ENCODE results near the gene ECI2. TPM values are rescaled to one million over a fixed set of nuclear protein-coding genes. Genes with fewer than 3 reads are reported as not detected.
A peak's percentile ranks its signal among the peaks of the same experiment; 100 is the strongest.

The ECI2 gene, protein sequence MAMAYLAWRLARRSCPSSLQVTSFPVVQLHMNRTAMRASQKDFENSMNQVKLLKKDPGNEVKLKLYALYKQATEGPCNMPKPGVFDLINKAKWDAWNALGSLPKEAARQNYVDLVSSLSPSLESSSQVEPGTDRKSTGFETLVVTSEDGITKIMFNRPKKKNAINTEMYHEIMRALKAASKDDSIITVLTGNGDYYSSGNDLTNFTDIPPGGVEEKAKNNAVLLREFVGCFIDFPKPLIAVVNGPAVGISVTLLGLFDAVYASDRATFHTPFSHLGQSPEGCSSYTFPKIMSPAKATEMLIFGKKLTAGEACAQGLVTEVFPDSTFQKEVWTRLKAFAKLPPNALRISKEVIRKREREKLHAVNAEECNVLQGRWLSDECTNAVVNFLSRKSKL
- total RNA-seq (10 to 100 TPM; 19.9 to 69.0 (median 28.4) TPM), polyA plus RNA-seq (10 to 100 TPM; 72.1 to 94.4 TPM), total RNA-seq (38.5 reads per million, percentile 65 among the genes with 10 or more reads in this experiment)

DNA sequence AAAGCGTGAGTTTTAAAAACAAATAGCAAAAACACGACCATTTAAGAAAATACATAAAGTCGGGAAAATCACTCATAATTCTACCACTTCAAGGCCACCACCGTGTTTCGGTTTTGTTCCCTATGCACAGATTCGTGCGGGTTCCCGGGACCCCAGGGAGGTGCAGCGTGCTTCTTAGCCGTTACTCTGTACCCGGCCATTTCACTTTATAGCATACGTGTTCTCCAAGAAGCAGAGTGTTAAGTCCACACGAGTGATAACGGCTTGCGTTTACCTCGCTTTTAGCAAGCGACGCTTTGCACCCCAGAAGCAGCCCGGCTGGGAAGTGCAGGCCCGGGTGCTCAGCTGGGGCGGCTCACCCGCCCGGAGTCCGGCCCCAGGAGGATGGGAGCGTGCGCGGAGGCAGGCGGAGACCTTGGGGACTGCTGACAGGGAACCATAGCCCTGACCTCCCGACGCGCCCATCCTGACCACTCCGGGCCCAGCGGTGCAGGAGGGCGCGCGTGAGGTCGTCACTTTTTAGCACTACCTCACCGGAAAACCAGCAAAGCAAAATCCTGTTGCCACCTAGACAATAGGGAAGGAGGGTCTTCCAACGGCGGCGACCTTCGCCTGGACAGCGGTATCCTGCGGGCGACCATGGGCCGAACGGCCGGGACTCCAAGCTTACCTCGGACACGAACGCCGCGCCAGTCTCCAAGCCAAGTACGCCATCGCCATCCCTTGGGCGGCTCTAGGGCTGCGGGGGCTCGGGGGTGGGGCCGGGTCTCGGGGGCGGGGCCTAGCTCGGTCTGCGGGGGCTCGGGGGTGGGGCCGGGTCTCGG lies at the start of gene ECI2:
TSS of gene ECI2 (minus strand) at position 735 of the 824 bp plus-strand sequence. CDS start at position 720, 15 bp downstream.
- Histone ChIP-seq H3K4me1 (ENCODE audit: control insufficient read depth in 2 of 2, insufficient read depth in 2 of 2, low read length in 2 of 2) (peaks cover 10 to 14% of the 10 kb centered on the region in 2 donors), H3K36me3 (ENCODE audit: control insufficient read depth in 2 of 3, insufficient read depth in 3 of 3, low read length in 3 of 3) (peaks cover 3 to 33% (median 4%) of the 10 kb centered on the region in 3 experiments), H3K27ac (ENCODE audit: low read depth, low read length) (peak within 1 kb of the TSS; percentile 90), H3K4me3 (ENCODE audit: low read length) (peak within 1 kb of the TSS; percentile 73), H3K27me3 (ENCODE audit: control insufficient read depth in 2 of 2, insufficient read depth in 2 of 2, low read length in 2 of 2) (no peaks in the 10 kb centered on the region), H3K9me3 (ENCODE audit: control insufficient read depth in 2 of 3, low read length in 3 of 3) (no peaks in the 10 kb centered on the region)
- Mint-ChIP-seq H3K27me3 (no peaks in the 10 kb centered on the region), H3K36me3 (peaks cover 13 to 28% (median 26%) of the 10 kb centered on the region in 5 donors), H3K9me3 (peaks cover 0 to 10% (median 0%) of the 10 kb centered on the region in 11 donors), H3K4me1 (peaks cover 20 to 52% (median 37%) of the 10 kb centered on the region in 7 donors), H3K4me3 (peak within 1 kb of the TSS; percentile 83 to 94 (median 89)), H3K27ac (peak within 1 kb of the TSS; percentile 82 to 95 (median 88))
- intact Hi-C loops (cut with micrococcal nuclease) = loop anchor here (1.0 to 10.0 kb wide), 24 partner anchors 21 to 1890 kb away; partner anchors contain the start of genes FAM50B (in 2 of the 2), GMDS (in 2 of the 2), RIPK1 (in 2 of the 2) and WRNIP1 (in 2 of the 2)
- ChIA-PET POLR2A (interaction anchor here (0.6 to 4.0 kb wide), 8 partner anchors 16 to 124 kb away, joined by 3 to 26 read pairs (median 3); a partner anchor contains a TSS), CTCF (interaction anchor here (1.3 to 2.5 kb wide), 2 partner anchors 8 to 113 kb away, joined by 5 to 12 read pairs; a partner anchor contains a TSS)
- DNase-seq = peak in 6 of 9 donors; percentile 47 to 74 (median 62)
- peak; percentile 24 for ATAC-seq

DNA sequence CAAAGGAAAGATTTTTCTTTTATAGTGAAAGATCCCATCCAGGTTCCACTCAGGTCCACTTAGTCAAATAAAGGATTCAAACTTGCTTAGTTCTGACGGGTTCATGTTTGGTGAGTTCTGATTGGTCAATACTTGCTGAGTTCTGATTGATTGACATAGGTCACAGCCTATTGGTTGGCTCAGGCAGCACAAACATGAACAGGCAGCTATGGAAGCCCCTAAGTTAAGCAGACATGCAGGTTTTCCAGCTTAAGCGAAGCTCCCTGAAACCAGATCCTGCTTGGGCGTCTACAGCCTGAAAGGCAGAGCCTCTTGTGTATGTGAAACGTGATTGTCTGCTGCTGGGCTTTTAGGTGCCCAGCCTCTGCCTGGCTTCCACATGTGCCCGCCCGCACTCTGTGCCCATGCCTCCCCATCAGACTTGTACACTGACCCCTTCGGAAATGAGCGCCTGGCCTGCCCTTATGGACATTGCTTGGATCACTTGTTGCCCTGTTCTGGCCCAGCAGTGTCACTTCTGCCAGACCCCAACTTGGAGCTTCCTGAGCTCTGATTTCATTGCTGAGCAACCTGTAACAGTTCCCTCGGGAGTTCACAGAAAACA lies 45.4 kb upstream of the ECI2 start:
- ChIA-PET CTCF (no interaction called here), POLR2A (no interaction called here)
- H3K27me3 ChIP-seq (ENCODE audit: control insufficient read depth in 2 of 2, insufficient read depth in 2 of 2, low read length in 2 of 2) = no peaks in the 10 kb centered on the region
- peaks cover 4 to 15% (median 9%) of the 10 kb centered on the region in 5 donors for H3K27me3 Mint-ChIP-seq
- H3K36me3 ChIP-seq (ENCODE audit: control insufficient read depth in 2 of 3, insufficient read depth in 3 of 3, low read length in 3 of 3) = no peaks in the 10 kb centered on the region
- no peak overlapping the region for H3K27ac Mint-ChIP-seq
- intact Hi-C loops (cut with micrococcal nuclease) = no loop called here
- peaks cover 0 to 6% (median 0%) of the 10 kb centered on the region in 11 donors for H3K9me3 Mint-ChIP-seq
- no peak overlapping the region for H3K27ac ChIP-seq (ENCODE audit: low read depth, low read length)
- peaks cover 0 to 6% (median 0%) of the 10 kb centered on the region in 7 donors for H3K4me1 Mint-ChIP-seq
- H3K4me1 ChIP-seq (ENCODE audit: control insufficient read depth in 2 of 2, insufficient read depth in 2 of 2, low read length in 2 of 2) = no peaks in the 10 kb centered on the region
- ATAC-seq (no peak), DNase-seq (no peak)
- H3K4me3 ChIP-seq (ENCODE audit: low read length) = no peak overlapping the region
- no peak overlapping the region for H3K4me3 Mint-ChIP-seq
- H3K9me3 ChIP-seq (ENCODE audit: control insufficient read depth in 2 of 3, low read length in 3 of 3) = no peaks in the 10 kb centered on the region
- no peaks in the 10 kb centered on the region for H3K36me3 Mint-ChIP-seq

DNA sequence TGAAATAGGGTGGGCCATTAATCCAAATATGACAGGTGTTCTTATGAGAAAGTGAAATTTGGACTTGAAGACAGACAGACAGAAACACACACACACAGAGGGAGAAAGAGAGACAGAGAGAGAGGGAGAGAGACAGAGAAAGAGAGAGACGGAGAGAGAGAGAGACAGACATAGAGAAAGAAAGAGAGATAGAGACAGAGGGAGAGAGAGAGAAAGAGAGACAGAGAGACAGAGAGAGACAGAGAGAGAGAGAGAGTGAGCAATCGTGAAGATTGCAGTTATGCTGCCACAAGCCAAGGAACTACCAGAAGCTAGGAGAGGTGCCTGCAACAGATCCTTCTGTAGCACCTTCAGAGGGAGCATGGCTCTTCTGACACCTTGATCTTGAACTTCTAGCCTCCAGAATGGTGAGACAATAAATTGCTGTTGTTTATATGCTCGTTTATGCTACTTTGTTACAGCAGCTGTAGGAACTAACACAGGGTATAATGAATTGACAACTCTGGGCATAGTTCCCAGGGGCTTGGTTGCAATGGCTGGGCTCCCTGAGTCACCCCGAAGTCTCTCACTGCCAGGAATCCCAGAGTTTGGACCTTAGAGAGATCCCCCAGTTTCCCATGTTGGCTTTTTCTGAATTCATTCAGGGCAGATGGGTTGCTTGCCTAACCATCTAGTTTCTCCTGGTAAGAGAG lies 44.7 kb upstream of the ECI2 start:
- H3K27ac ChIP-seq (ENCODE audit: low read depth, low read length) = no peak overlapping the region
- Mint-ChIP-seq H3K27me3 (peaks cover 3 to 15% (median 9%) of the 10 kb centered on the region in 5 donors), H3K4me1 (peaks cover 0 to under 1% (median 0%) of the 10 kb centered on the region in 7 donors), H3K4me3 (no peak overlapping the region), H3K36me3 (peaks cover 0 to 2% (median 0%) of the 10 kb centered on the region in 5 donors), H3K27ac (no peak overlapping the region), H3K9me3 (peaks cover 0 to 6% (median 0%) of the 10 kb centered on the region in 11 donors)
- DNase-seq = no peak
- no peaks in the 10 kb centered on the region for H3K4me1 ChIP-seq (ENCODE audit: control insufficient read depth in 2 of 2, insufficient read depth in 2 of 2, low read length in 2 of 2)
- CTCF ChIA-PET = no interaction called here
- no peaks in the 10 kb centered on the region for H3K36me3 ChIP-seq (ENCODE audit: control insufficient read depth in 2 of 3, insufficient read depth in 3 of 3, low read length in 3 of 3)
- no peaks in the 10 kb centered on the region for H3K27me3 ChIP-seq (ENCODE audit: control insufficient read depth in 2 of 2, insufficient read depth in 2 of 2, low read length in 2 of 2)
- no peak for ATAC-seq
- no peak overlapping the region for H3K4me3 ChIP-seq (ENCODE audit: low read length)
- H3K9me3 ChIP-seq (ENCODE audit: control insufficient read depth in 2 of 3, low read length in 3 of 3) = no peaks in the 10 kb centered on the region
- POLR2A ChIA-PET = no interaction called here
- intact Hi-C loops (cut with micrococcal nuclease) = no loop called here

DNA sequence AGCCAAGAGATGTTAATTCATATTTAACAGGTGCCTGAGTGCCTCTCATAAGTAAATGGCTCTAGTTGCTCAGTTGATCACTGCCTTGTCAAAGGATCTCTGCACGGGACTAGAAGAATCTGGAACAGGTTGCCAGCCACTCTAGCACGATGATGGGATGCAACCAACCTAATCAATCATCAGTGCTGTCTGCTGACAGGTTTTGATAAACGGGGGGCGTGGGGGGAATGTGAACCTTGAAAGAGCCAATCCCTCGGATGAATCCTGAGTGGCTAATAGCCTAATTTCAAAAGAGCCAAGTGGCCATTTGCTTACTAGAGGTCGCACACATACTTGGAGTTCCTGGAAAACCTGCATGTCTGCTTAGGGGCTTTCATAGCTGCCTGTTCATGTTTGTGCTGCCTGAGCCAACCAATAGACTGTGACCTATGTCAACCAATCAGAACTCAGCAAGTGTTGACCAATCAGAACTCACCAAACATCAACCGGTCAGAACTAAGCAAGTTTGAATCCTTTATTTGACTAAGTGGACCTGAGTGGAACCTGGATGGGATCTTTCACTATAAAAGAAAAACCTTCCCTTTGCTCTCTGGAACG lies 43.5 kb upstream of the ECI2 start:
- Mint-ChIP-seq H3K27me3 (peaks cover 4 to 15% (median 9%) of the 10 kb centered on the region in 5 donors), H3K36me3 (peaks cover 0 to 3% (median 0%) of the 10 kb centered on the region in 5 donors), H3K27ac (no peak overlapping the region), H3K9me3 (no peaks in the 10 kb centered on the region), H3K4me3 (no peak overlapping the region), H3K4me1 (no peaks in the 10 kb centered on the region)
- Histone ChIP-seq H3K9me3 (ENCODE audit: control insufficient read depth in 2 of 3, low read length in 3 of 3) (no peaks in the 10 kb centered on the region), H3K4me1 (ENCODE audit: control insufficient read depth in 2 of 2, insufficient read depth in 2 of 2, low read length in 2 of 2) (no peaks in the 10 kb centered on the region), H3K4me3 (ENCODE audit: low read length) (no peak overlapping the region), H3K27ac (ENCODE audit: low read depth, low read length) (no peak overlapping the region), H3K36me3 (ENCODE audit: control insufficient read depth in 2 of 3, insufficient read depth in 3 of 3, low read length in 3 of 3) (no peaks in the 10 kb centered on the region), H3K27me3 (ENCODE audit: control insufficient read depth in 2 of 2, insufficient read depth in 2 of 2, low read length in 2 of 2) (no peaks in the 10 kb centered on the region)
- POLR2A ChIA-PET = no interaction called here
- CTCF ChIA-PET = no interaction called here
- ATAC-seq (no peak), DNase-seq (no peak)
- intact Hi-C loops (cut with micrococcal nuclease) = no loop called here

DNA sequence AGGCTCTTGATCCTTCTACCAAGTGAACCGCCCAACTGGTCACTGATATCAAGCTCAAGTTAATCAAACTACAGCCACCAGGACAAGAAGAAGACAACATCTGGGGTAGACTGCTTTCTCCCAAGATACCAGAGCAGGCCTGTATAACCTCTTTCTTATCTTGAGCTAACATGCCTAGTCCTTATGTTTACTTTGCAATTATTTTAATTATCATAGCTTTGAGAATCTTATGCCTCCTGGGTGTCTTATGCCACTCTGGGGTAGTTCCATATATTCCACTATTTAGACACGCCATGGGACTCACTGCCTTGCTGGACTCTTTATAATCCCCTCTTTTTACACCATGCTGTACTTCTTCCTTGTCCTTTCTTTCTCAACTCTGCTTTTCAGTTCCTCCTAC lies 41.5 kb upstream of the ECI2 start:
- H3K36me3 Mint-ChIP-seq = peaks cover 0 to 3% (median 0%) of the 10 kb centered on the region in 5 donors
- no peaks in the 10 kb centered on the region for H3K9me3 Mint-ChIP-seq
- no peaks in the 10 kb centered on the region for H3K4me1 Mint-ChIP-seq
- CTCF ChIA-PET = no interaction called here
- Histone ChIP-seq H3K4me3 (ENCODE audit: low read length) (no peak overlapping the region), H3K36me3 (ENCODE audit: control insufficient read depth in 2 of 3, insufficient read depth in 3 of 3, low read length in 3 of 3) (no peaks in the 10 kb centered on the region), H3K27me3 (ENCODE audit: control insufficient read depth in 2 of 2, insufficient read depth in 2 of 2, low read length in 2 of 2) (no peaks in the 10 kb centered on the region), H3K27ac (ENCODE audit: low read depth, low read length) (no peak overlapping the region), H3K9me3 (ENCODE audit: control insufficient read depth in 2 of 3, low read length in 3 of 3) (no peaks in the 10 kb centered on the region), H3K4me1 (ENCODE audit: control insufficient read depth in 2 of 2, insufficient read depth in 2 of 2, low read length in 2 of 2) (no peaks in the 10 kb centered on the region)
- H3K4me3 Mint-ChIP-seq = no peak overlapping the region
- no peak for DNase-seq
- peaks cover 4 to 15% (median 6%) of the 10 kb centered on the region in 5 donors for H3K27me3 Mint-ChIP-seq
- intact Hi-C loops (cut with micrococcal nuclease) = no loop called here
- ATAC-seq = no peak
- POLR2A ChIA-PET = no interaction called here
- H3K27ac Mint-ChIP-seq = no peak overlapping the region

All from naive thymus-derived CD4-positive, alpha-beta T cell (primary cell).